BJ (cell line): Measurements from ENCODE around the gene CARD10. TPM values are rescaled to one million over a fixed set of nuclear protein-coding genes. Genes with fewer than 3 reads are reported as not detected.

Experiments used
- CTCF ChIA-PET: fragments of 350-600 bp; formaldehyde crosslinking; extraction: SDS; loops from one replicate; lab custom pipeline; 2021; ENCODE audit warnings: antibody characterized with exemption, inconsistent platforms; lab: Yijun Ruan, JAX
- POLR2A ChIA-PET: fragments of 300-600 bp; sonication (Branson Sonifier 250); formaldehyde crosslinking; extraction: SDS; loops from one replicate; lab custom pipeline; 2021; ENCODE audit warnings: antibody characterized with exemption; lab: Charles Lee
- DNase-seq: peaks from one replicate; pipeline ENCODE4 v3.0.0-alpha.2; 2011; ENCODE audit warnings: low read depth
- H3K27me3 ChIP-seq: 2 replicates; pipeline ENCODE4 v1.6.0; 2011; ENCODE audit warnings: low read length; ENCODE audit not compliant: control insufficient read depth, insufficient read depth
- H3K36me3 ChIP-seq: 2 replicates; pipeline ENCODE4 v1.5.1; 2011; ENCODE audit warnings: low read length; ENCODE audit not compliant: control insufficient read depth, insufficient read depth
- H3K4me3 ChIP-seq: 2 replicates; pipeline ENCODE4 v1.5.1; 2011; ENCODE audit warnings: low read depth, mild to moderate bottlenecking, control low read depth, low read length
- polyA plus RNA-seq: library from polyadenylated mRNA; depleted of rRNA; stranded (reverse); fragments of >200 nt; gene quantifications from 2 replicates; pipeline ENCODE4 v1.2.3, GENCODE V29; 2011
- TF ChIP-seq, protein P1 (sequence below): IDR thresholded peaks from 2 replicates; pipeline ENCODE4 v1.5.1; 2011; ENCODE audit warnings: low read depth, mild to moderate bottlenecking, control low read depth, inconsistent platforms, low read length, moderate library complexity; ENCODE audit not compliant: insufficient read depth

CARD10 gene
- polyA plus RNA-seq, 1 experiment = 4.5 TPM

DNA sequence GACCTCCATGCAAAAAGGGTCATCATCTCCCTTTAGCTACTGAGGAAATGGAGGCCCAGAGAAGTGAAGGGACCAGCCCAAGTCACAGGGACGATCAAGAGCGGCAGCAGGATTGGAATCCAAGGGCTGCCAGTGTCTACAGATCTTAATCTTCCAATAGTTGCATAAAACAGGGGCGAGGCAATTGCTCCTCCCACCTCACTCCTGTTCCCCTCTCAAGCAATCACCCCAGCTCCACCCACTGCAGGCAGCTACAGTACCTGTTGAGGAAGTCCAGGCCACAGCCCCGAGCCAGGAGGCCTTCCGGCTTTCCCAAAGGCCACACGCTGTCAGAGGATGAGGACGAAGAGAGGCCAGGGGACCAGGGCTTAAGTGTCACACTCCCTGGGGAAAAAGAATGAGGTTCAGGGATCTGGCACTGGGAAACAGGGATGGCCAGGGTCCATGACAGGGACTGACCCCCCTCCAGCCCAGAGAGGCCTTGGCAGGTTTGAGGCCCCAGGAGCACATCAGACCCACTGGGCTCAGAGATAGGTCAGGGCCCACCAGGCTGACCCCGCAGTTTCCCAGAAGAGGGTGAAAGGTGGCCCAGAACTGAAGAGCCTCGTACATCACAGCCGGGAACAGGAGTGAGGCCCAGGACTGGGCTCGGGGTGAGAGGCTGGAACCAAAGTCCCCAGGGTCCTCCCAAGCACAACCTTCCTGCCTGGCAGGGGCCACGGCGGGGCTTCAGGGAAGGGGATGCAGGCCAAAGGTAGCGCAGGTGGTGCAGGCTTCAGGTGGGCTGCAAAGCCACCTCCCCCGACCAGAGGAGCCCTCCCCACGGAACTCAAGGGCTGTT, 16.7 kb downstream of the CARD10 start:
- no peak for DNase-seq
- ChIA-PET POLR2A (no interaction called here), CTCF (interaction anchor here (1.2 kb wide), 1 partner anchor 30 kb away, joined by 4 read pairs; no protein-coding TSS in a partner anchor)
- Histone ChIP-seq H3K27me3 (no peaks in the 10 kb centered on the region), H3K36me3 (peaks cover under 1% of the 10 kb centered on the region; the same call in 1 of the 2 replicates), H3K4me3 (no peak overlapping the region)
- TF ChIP-seq, protein P1, sequence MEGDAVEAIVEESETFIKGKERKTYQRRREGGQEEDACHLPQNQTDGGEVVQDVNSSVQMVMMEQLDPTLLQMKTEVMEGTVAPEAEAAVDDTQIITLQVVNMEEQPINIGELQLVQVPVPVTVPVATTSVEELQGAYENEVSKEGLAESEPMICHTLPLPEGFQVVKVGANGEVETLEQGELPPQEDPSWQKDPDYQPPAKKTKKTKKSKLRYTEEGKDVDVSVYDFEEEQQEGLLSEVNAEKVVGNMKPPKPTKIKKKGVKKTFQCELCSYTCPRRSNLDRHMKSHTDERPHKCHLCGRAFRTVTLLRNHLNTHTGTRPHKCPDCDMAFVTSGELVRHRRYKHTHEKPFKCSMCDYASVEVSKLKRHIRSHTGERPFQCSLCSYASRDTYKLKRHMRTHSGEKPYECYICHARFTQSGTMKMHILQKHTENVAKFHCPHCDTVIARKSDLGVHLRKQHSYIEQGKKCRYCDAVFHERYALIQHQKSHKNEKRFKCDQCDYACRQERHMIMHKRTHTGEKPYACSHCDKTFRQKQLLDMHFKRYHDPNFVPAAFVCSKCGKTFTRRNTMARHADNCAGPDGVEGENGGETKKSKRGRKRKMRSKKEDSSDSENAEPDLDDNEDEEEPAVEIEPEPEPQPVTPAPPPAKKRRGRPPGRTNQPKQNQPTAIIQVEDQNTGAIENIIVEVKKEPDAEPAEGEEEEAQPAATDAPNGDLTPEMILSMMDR = no peak

DNA sequence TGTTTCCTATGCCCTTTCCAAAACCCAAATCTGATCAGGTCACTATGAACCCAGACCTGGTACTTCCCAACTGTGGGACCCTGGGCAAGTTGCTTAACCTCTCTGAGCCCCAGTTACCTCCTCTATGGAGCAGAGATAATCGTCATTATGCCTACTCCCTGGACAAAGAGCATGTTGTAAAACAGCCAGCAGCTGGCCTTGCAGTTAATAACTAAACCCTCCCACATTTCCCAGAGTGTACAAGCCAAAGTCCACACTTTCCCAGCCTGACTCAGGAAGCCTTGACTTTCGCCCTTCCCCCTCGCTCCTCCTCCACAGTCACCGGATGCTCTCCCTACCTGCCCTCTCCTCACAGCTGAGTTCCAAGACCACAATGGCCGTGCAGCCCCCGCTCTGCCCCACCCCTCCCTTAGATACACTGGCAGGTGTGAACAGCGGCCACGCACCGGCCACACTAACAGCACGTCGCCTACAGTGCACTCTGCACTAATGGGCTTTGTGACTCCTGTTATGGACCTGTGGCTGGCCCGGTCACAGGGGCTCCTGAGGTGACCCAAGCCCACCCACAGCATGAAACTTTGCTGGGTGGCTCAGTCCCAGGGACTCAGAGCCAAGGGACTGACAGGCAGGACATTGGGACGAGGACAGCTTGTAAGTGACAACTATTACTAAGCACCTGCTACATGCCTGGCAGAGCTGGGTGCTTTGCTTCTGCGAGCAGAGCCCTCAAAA, 17.4 kb downstream of the CARD10 start:
- no peak overlapping the region for H3K4me3 ChIP-seq
- ChIA-PET POLR2A (no interaction called here), CTCF (interaction anchor here (1.2 kb wide), 1 partner anchor 29 kb away, joined by 4 read pairs; no protein-coding TSS in a partner anchor)
- no peaks in the 10 kb centered on the region; the same call in 1 of the 2 replicates for H3K36me3 ChIP-seq
- peak; percentile 65 for DNase-seq
- no peaks in the 10 kb centered on the region for H3K27me3 ChIP-seq
- TF ChIP-seq, protein P1 = no peak

DNA sequence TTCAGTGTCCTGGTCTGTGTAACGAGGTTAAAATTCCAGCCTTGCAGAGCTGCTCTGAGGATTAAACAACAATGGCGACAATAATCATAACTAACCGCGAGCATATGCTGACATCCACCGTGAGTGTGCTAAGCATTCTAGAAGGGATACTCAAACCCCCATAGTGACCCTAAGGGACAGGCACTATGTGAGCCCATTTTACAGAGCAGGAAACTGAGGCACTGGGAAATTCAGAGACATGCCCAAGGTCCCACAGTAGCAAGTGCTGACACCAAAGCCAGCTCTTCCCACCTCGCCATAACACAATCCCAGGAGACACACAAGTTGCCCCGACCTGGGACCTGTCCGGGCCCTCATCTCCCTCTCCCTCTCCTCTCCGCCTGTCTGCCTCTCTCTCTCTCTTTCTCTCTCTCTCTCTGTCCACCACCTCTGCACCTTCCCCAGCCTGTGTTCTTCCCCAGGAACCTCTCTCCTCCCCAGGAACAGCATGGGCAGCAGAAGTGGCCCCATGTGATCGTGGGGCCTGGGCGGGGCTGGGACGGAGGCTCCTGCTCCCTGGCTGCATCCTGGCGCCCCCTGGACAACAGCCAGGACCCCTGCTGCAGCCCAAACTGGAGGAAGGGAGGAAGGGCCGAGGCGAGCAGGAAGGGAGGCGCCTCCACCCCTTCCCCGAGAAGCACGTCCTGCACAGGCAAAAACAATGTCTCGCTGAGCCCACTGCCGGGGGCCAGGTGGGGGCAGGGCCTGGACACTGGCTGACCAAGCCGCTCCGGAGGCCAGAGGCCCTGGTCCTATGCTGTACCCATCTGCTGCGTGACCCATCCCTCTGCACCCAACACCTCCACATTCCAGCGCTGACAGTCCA, 18.2 kb downstream of the CARD10 start:
- ChIA-PET POLR2A (no interaction called here), CTCF (interaction anchor here (1.2 to 2.9 kb wide), 4 partner anchors 11 to 106 kb away, joined by 4 to 12 read pairs (median 8); no protein-coding TSS in a partner anchor)
- TF ChIP-seq, protein P1 = no peak

DNA sequence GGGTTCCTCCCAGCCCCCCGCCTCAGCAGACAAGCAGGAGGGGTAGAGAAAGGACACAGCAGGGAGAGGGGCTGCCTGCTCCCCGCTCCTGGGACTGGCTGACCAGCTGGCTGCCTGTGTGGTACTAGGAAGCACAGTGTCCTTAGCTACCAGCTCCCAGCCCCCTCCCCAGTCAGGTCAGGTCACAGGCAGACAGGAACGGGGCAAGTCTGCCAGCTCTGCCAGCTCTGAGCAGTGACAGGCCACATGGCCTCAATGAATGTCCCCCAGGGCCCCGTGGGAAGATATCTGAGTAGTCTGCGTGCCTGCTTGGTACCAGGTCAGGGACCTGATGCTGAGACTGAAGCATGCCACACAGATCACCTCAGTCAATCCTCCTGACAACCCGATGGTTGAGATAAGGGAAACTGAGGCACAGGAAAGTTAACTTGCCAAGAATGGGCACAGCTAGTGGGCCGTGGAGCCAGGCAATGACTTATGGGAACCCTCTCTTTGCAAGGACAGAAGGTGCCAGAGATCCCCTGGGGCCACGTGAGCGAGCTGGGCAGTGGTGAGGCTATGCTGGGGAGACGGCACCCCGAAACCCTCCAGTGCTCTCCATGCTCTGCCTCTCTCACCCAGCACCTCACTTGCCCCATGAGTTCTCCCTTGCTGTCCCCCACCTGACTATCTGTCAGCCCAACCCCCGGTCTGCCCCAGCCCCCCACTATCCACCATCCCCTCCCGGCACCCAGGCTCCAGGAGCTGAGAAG, 19.2 kb downstream of the CARD10 start:
- Histone ChIP-seq H3K4me3 (no peak overlapping the region), H3K27me3 (no peaks in the 10 kb centered on the region), H3K36me3 (no peaks in the 10 kb centered on the region; the same call in 1 of the 2 replicates)
- TF ChIP-seq, protein P1 = no peak
- DNase-seq = no peak
- ChIA-PET CTCF (interaction anchor here (1.7 to 2.9 kb wide), 3 partner anchors 12 to 107 kb away, joined by 4 to 12 read pairs (median 11); no protein-coding TSS in a partner anchor), POLR2A (no interaction called here)

More for the DNA sequence above, 18.2 kb downstream of the CARD10 start:
- no peaks in the 10 kb centered on the region for H3K27me3 ChIP-seq
- no peak overlapping the region for H3K4me3 ChIP-seq
- no peaks in the 10 kb centered on the region; the same call in 1 of the 2 replicates for H3K36me3 ChIP-seq
- DNase-seq = no peak
